Transverse colon (tissue), 4 donors: ENCODE measurements around the gene SUCLG1. TPM values are rescaled to one million over a fixed set of nuclear protein-coding genes. Genes with fewer than 3 reads are reported as not detected.

Experiments
- DNase-seq: peaks from one replicate; pipeline ENCODE4 v3.0.0-alpha.2; 2019
- H3K27ac ChIP-seq, 4 donors: fragments of 200-600 bp; sonication (generic); 2 replicates each; pipeline ENCODE4 v1.5.1; 2016 to 2018; ENCODE audit warnings: inconsistent platforms in 4 of 4
- H3K27me3 ChIP-seq: fragments of 200-600 bp; sonication (generic); 2 replicates; pipeline ENCODE4 v1.5.1; 2017; ENCODE audit warnings: inconsistent platforms
- H3K36me3 ChIP-seq, 4 donors: fragments of 200-600 bp; sonication (generic); 2 replicates each; pipeline ENCODE4 v1.5.1; 2017 to 2019; ENCODE audit warnings: inconsistent platforms in 4 of 4
- H3K4me1 ChIP-seq, 4 donors: fragments of 200-600 bp; sonication (generic); 2 replicates each; pipeline ENCODE4 v1.5.1; 2017 to 2020; ENCODE audit warnings: inconsistent platforms in 4 of 4
- H3K4me3 ChIP-seq, 4 donors: fragments of 200-600 bp; sonication (generic); 1 replicate in 1 of 4; 2 replicates in 3 of 4; pipeline versions ENCODE4 v1.5.1 to v1.6.1; 2017 to 2019; ENCODE audit warnings: inconsistent platforms in 4 of 4
- H3K9me3 ChIP-seq, 2 donors: fragments of 200-600 bp; sonication (generic); 2 replicates each; pipeline ENCODE4 v1.5.1; 2017 to 2019; ENCODE audit warnings: inconsistent platforms in 2 of 2
- EP300 ChIP-seq: sonication (generic); formaldehyde crosslinking; IDR thresholded peaks from one replicate; pipeline ENCODE4 v1.6.1; 2017; ENCODE audit warnings: antibody characterized with exemption, low read depth
- POLR2A ChIP-seq: fragments of 450-650 bp; IDR thresholded peaks from one replicate; pipeline ENCODE4 v1.6.1; 2016; ENCODE audit warnings: antibody characterized with exemption, mild to moderate bottlenecking, moderate library complexity
- POLR2AphosphoS5 ChIP-seq, 3 donors: sonication (generic); formaldehyde crosslinking; IDR thresholded peaks; one replicate each; pipeline ENCODE4 v1.6.1; 2016; ENCODE audit warnings: antibody characterized with exemption in 3 of 3
- WGBS, 2 donors: methylation state at CpG; one replicate each; pipeline ENCODE4 v1.1.5; 2018; ENCODE audit warnings: low coverage in 1 of 2; 5-methylcytosine and 5-hydroxymethylcytosine counted together
- in situ Hi-C, 4 donors: fragments of 200-750 bp; cut with MboI; loops; one replicate each; pipeline versions ENCODE4 v1.15.0 to v1.15.1; 2017; ENCODE audit warnings: low sequenced_read_pairs in 3 of 4, low pct_ligation_motif_present in 1 of 4, low pct_unique_long_range_greater_than_20kb in 1 of 4
- intact Hi-C: fragments of 100-400 bp; cut with DNase I; formaldehyde crosslinking; loops from one replicate; pipeline ENCODE4 v1.15.1; 2023; ENCODE audit warnings: low total_unique reads
- total RNA-seq, 4 donors: library from RNA; depleted of rRNA; stranded (reverse); fragments of >200 nt; gene quantifications; one replicate each; pipeline ENCODE4 v1.1.0, GENCODE V29; 2016
- TF ChIP-seq, protein P1 (sequence below), 5 experiments: fragments of 200-600 bp in 3 of 5; fragments of 450-650 bp in 2 of 5; sonication (generic) in 3 of 5; IDR thresholded peaks; 1 replicate in 2 of 5; 2 replicates in 3 of 5; pipeline ENCODE4 v1.5.1; 2016 to 2017; ENCODE audit warnings: antibody characterized with exemption in 5 of 5, inconsistent platforms in 3 of 5, mild to moderate bottlenecking in 2 of 5, moderate library complexity in 1 of 5

Gene SUCLG1
- 100 to 1,000 TPM in 3 of 4 donors, 10 to 100 TPM in 1; 55.4 to 199 (median 127) TPM for total RNA-seq

DNA sequence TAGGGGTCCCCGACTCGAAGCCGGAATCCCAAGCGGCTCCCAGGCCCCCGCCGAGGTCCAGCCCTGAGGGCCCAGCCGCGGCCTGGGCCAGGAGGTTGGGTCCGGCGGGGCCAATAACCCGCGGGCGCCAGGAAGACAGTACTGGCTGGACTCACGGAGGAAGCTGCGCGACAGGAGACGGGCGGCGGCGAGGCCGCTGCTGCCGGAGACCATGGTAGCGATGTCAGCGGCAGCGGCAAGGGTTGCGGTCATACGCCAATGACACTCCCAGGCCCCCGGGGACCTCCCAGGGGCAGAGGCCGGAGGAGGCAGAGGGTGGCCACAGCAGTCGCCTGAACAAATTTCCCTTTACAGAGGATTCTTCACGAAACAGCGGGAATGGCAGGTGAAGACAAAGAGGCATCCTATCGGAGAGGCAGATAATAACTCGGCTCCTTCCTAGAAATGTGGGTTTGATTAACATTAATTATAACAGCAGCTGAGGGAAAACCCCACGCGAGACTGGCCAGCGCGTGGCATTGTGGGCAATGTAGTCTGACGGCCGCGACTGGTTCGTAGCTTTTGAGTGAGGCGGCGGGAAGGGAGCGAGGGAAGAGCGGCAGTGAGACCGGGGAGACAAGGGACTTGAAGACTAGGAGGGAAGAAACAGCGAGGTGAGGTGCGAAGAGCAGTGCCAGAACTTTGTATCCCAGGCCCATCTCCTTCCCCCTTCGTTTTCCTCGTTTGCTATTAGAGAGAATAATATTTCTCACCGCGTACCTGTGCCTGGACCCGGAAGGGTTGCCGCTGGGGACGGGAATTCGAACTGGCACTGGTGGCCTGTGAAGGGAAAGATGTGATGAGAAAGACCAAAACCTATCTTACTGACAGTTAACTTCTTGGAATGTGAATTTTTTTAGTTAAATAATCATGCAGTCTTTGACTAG, at the start of gene SUCLG1:
SUCLG1 (minus strand) TSS at position 263 of the 926 bp plus-strand sequence; CDS start at position 252, 11 bp downstream.
- in situ Hi-C loops, result no loop called here
- Histone ChIP-seq H3K4me3 (peak within 1 kb of the TSS; percentile 73 to 95 (median 94)), H3K9me3 (no peaks in the 10 kb centered on the region), H3K36me3 (no peaks in the 10 kb centered on the region), H3K4me1 (peaks cover 12 to 39% (median 32%) of the 10 kb centered on the region in 4 donors), H3K27ac (peak within 1 kb of the TSS; percentile 88 to 97 (median 94)), H3K27me3 (no peaks in the 10 kb centered on the region)
- peak; percentile 90 for DNase-seq
- 0 to 2% methylated on average over 16 to 57 of the region's 57 CpGs for WGBS, 2 donors
- TF ChIP-seq EP300 (no peak), POLR2AphosphoS5 (IDR thresholded peaks at IDR 0.05) (peak; percentile 80 to 94 (median 94)), POLR2A (peak; percentile 92)
- TF ChIP-seq, protein P1, sequence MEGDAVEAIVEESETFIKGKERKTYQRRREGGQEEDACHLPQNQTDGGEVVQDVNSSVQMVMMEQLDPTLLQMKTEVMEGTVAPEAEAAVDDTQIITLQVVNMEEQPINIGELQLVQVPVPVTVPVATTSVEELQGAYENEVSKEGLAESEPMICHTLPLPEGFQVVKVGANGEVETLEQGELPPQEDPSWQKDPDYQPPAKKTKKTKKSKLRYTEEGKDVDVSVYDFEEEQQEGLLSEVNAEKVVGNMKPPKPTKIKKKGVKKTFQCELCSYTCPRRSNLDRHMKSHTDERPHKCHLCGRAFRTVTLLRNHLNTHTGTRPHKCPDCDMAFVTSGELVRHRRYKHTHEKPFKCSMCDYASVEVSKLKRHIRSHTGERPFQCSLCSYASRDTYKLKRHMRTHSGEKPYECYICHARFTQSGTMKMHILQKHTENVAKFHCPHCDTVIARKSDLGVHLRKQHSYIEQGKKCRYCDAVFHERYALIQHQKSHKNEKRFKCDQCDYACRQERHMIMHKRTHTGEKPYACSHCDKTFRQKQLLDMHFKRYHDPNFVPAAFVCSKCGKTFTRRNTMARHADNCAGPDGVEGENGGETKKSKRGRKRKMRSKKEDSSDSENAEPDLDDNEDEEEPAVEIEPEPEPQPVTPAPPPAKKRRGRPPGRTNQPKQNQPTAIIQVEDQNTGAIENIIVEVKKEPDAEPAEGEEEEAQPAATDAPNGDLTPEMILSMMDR (IDR thresholded peaks at IDR 0.05), result peak in 1 of 5 experiments; percentile 14
- intact Hi-C loops, result no loop called here

DNA sequence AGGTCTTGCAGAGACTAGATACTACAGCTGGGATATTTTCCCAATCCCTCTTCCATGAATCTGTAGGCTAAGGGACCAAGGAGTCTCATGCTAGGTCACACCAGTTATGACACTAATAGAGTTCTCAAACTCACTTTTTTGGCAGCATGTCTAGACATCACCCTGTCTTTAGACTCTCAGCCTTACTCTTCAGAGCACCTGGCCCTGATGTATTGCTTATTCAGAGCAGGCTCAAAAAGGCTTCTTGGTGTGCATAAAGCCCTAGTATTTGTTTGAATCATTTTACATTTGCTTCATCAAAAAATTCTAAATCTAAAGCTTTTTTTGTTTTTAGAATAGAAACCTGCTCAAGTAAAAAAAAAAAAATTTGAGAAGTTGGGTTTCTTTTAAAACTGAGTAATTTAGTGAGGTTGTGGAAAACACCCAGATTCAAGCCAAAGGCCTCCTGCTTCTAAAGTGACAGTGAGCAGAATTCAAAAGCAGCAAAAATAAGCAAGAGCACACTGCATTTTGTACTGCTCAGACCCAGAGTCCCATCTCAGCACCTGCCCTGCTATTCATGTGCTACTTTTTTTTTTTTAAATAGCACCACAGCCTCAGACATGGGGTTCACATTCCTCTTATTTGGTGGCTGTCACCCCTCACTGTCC, 39.2 kb upstream of the SUCLG1 start:
- H3K27me3 ChIP-seq, result no peaks in the 10 kb centered on the region
- DNase-seq, result no peak
- peak overlapping the region in 3 of 4 donors; percentile 31 to 63 (median 37) for H3K27ac ChIP-seq
- in situ Hi-C loops (loop anchor here (10.0 to 25.0 kb wide), 4 partner anchors 127 to 377 kb away; no protein-coding TSS in a partner anchor), intact Hi-C loops (no loop called here)
- no peaks in the 10 kb centered on the region for H3K36me3 ChIP-seq
- H3K4me3 ChIP-seq, result no peak overlapping the region
- H3K9me3 ChIP-seq, result no peaks in the 10 kb centered on the region
- TF ChIP-seq, protein P1 (IDR thresholded peaks at IDR 0.05), result no peak
- TF ChIP-seq POLR2A, result no peak
- no peak for TF ChIP-seq EP300
- no peak for TF ChIP-seq POLR2AphosphoS5 (IDR thresholded peaks at IDR 0.05)
- peaks cover 0 to 13% (median 4%) of the 10 kb centered on the region in 4 donors for H3K4me1 ChIP-seq

DNA sequence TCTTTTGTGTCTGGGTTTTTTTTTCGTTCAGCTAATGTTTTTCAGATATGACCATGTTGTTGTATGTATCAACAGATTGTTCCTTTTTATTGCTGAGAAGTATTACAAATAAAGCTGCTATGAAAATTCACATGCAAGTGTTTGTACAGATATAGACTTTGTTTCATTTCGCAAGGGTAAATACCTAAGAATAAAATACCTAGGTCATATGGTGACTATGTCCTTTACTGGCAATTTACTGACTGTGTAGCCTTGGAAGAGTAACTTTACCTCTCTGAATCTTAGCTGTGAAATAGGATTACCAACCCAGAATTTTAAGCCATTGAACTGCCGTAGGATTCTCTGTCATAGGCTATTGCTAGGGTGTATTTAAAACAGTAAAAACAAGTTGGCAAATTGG, 38.2 kb upstream of the SUCLG1 start:
- WGBS, 2 donors, result 39 to 60% methylated on average over 3 of the region's 3 CpGs
- no peaks in the 10 kb centered on the region for H3K36me3 ChIP-seq
- DNase-seq, result no peak
- peak overlapping the region; percentile 31 to 63 (median 37) for H3K27ac ChIP-seq
- no peaks in the 10 kb centered on the region for H3K27me3 ChIP-seq
- no peak overlapping the region for H3K4me3 ChIP-seq
- H3K4me1 ChIP-seq, result peaks cover 0 to 13% (median 4%) of the 10 kb centered on the region in 4 donors
- intact Hi-C loops (no loop called here), in situ Hi-C loops (loop anchor here (10.0 to 25.0 kb wide), 4 partner anchors 128 to 378 kb away; no protein-coding TSS in a partner anchor)
- no peaks in the 10 kb centered on the region for H3K9me3 ChIP-seq
- TF ChIP-seq POLR2A (no peak), POLR2AphosphoS5 (IDR thresholded peaks at IDR 0.05) (peak in 1 of 3 donors; percentile 27)

DNA sequence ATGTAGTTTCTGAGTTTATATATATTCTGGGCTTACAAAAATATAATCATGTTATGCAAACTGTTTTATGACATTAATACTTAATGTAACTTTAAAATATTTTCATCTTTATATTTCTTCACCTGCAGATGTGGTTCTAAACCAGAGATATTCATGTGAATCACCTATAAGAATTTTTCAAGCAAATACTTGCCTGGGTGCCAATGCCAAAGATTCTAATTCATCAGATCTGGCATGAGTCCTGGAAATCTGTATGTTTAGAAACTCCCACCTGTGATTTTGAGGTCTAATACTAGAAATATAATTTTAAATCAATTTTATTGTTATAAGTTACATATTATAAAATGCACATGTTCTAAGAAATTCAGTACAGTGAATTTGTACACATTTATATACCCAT, 37.3 kb upstream of the SUCLG1 start:
- Histone ChIP-seq H3K4me1 (peaks cover 0 to 13% (median 4%) of the 10 kb centered on the region in 4 donors), H3K9me3 (no peaks in the 10 kb centered on the region), H3K36me3 (no peaks in the 10 kb centered on the region), H3K27me3 (no peaks in the 10 kb centered on the region), H3K4me3 (no peak overlapping the region), H3K27ac (no peak overlapping the region)
- in situ Hi-C loops (loop anchor here (10.0 to 25.0 kb wide), 4 partner anchors 128 to 378 kb away; no protein-coding TSS in a partner anchor), intact Hi-C loops (no loop called here)
- TF ChIP-seq EP300 (no peak), POLR2AphosphoS5 (IDR thresholded peaks at IDR 0.05) (no peak), POLR2A (no peak)
- TF ChIP-seq, protein P1 (IDR thresholded peaks at IDR 0.05), result no peak
- no peak for DNase-seq
